Gastrocnemius medialis (tissue), 4 donors: Measurements from ENCODE around the gene PTMA. TPM values are rescaled to one million over a fixed set of nuclear protein-coding genes. Genes with fewer than 3 reads are reported as not detected.
"Not testable (repeated sequence)": the region's sequence is repeated elsewhere in the genome, so short reads cannot be mapped to it uniquely, and the experiment has no call there.

ENCODE experiments used
- ATAC-seq, 2 donors: fragments of 150-250 bp; one replicate each; pipeline ENCODE4 v1.9.1; 2016
- DNase-seq, 2 donors: peaks; one replicate each; pipeline ENCODE4 v3.0.0-alpha.2; 2019
- H3K27ac ChIP-seq, 4 donors: fragments of 200-600 bp; sonication (generic); 1 replicate in 1 of 4; 2 replicates in 3 of 4; pipeline ENCODE4 v1.5.1; 2016 to 2018; ENCODE audit warnings: mild to moderate bottlenecking in 2 of 4, moderate library complexity in 1 of 4
- H3K27me3 ChIP-seq, 3 donors: fragments of 200-600 bp; sonication (generic) in 2 of 3; 1 replicate in 1 of 3; 2 replicates in 2 of 3; pipeline versions ENCODE4 v1.5.1 to v1.6.0; 2016 to 2019; ENCODE audit warnings: mild to moderate bottlenecking in 1 of 3, moderate library complexity in 1 of 3
- H3K36me3 ChIP-seq, 2 donors: fragments of 200-600 bp; sonication (generic) in 1 of 2; one replicate each; pipeline ENCODE4 v1.5.1; 2017 to 2018
- H3K4me1 ChIP-seq, 2 donors: fragments of 200-600 bp; sonication (generic) in 1 of 2; one replicate each; pipeline ENCODE4 v1.5.1; 2016 to 2017; ENCODE audit warnings: mild to moderate bottlenecking in 2 of 2
- H3K4me3 ChIP-seq, 4 donors: fragments of 200-600 bp; sonication (generic) in 3 of 4; 1 replicate in 1 of 4; 2 replicates in 3 of 4; pipeline ENCODE4 v1.5.1; 2016 to 2019; ENCODE audit warnings: mild to moderate bottlenecking in 2 of 4
- H3K9me3 ChIP-seq, 3 donors: fragments of 200-600 bp; sonication (generic) in 2 of 3; 1 replicate in 1 of 3; 2 replicates in 2 of 3; pipeline ENCODE4 v1.5.1; 2016 to 2019
- POLR2A ChIP-seq, 2 donors: fragments of 450-650 bp; IDR thresholded peaks; one replicate each; pipeline ENCODE4 v1.6.1; 2017; ENCODE audit warnings: antibody characterized with exemption in 2 of 2, mild to moderate bottlenecking in 2 of 2, moderate library complexity in 2 of 2
- in situ Hi-C, 4 donors: fragments of 200-750 bp; cut with MboI; loops; one replicate each; pipeline versions ENCODE4 v1.15.0 to v1.8.0; 2017; ENCODE audit warnings: low sequenced_read_pairs in 4 of 4
- intact Hi-C: fragments of 100-400 bp; cut with DNase I; formaldehyde crosslinking; loops from one replicate; pipeline ENCODE4 v1.15.1; 2023; ENCODE audit warnings: low total_unique reads
- total RNA-seq, 4 donors: library from RNA; depleted of rRNA; stranded (reverse); fragments of >200 nt; gene quantifications; one replicate each; pipeline versions ENCODE4 v1.1.0 to v1.2.3, GENCODE V29; 2016
- TF ChIP-seq, protein P1 (sequence below), 5 experiments: fragments of 450-650 bp in 3 of 5; fragments of 200-600 bp in 2 of 5; sonication (generic) in 2 of 5; IDR thresholded peaks in 4 of 5; conservative IDR thresholded peaks in 1 of 5; 1 replicate in 4 of 5; 2 replicates in 1 of 5; pipeline ENCODE4 v1.5.1; 2016 to 2019; ENCODE audit warnings: antibody characterized with exemption in 5 of 5, mild to moderate bottlenecking in 3 of 5, moderate library complexity in 3 of 5

Gene PTMA
- total RNA-seq, 4 donors from 2014 or later, result 121 to 177 (median 174) TPM

DNA sequence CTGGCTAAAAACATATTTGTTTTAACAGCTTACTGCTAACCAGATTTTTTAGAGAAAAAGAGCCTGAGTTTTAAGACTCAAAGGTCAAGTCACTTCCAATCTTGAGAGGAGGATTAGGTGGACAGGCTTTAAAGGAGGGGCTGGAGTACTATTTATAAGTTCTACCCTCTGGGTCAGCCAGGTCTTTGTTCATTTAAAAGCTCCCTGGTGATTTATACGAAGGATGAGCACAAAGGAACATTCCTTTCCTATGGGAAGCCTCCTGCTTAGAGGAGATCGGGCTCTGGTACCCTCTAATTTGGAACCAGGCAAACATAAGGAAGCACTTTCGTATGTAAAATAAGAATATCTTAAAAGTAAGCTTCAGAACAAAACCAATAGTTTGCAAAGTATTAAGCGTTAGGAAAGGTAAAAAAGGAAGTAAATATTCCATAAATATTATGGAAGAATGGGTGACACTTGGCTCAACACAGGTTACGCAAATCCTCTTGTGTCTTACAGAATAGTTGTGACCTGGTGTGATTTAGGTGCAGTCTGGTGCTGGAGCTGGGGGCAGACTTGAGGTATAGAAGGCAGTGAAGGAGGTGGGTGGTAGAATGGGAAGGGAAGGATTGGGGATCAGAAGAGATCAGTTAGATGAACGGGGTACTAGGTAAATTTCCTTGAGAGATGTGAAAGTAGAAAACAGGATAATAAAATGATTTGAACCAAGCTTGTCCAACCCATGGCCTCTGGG is 37.1 kb downstream of the PTMA start:
- DNase-seq, result no peak
- in situ Hi-C loops, result no loop called here

DNA sequence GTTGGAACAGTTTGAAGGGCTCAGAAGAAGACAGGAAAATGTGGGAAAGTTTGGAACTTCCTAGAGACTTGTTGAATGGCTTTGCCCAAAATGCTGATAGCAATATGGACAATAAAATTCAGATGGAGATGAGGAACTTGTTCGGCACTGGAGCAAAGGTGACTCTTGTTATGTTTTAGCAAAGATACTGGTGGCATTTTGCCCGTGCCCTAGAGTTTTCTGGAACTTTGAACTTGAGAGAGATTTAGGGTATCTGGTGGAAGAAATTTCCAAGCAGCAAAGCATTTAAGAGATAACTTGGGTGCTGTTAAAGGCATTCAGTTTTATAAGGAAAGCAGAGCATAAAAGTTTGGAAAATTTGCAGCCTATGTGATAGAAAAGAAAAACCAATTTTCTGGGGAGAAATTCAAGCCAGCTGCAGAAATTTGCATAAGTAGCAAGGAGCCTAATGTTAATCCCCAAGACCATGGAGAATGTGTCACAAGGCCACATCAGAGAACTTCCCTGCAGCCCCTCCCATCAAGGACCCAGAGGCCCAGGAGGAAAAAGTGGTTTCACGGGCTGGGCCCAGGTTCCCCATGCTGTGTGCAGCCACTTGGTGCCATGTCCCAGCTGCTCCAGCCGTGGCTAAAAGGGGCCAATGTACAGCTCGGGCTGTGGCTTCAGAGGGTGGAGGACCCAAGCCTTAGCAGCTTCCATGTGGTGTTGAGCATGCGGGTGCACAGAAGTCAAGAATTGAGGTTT is 40.0 kb downstream of the PTMA start:
- ATAC-seq, in situ Hi-C loops, H3K27me3 ChIP-seq, H3K4me1 ChIP-seq, H3K4me3 ChIP-seq, H3K27ac ChIP-seq, H3K9me3 ChIP-seq, DNase-seq, H3K36me3 ChIP-seq, intact Hi-C loops: not testable (repeated sequence)

More for the DNA sequence above, 37.1 kb downstream of the PTMA start:
- intact Hi-C loops, result no loop called here
- H3K4me1 ChIP-seq, result no peaks in the 10 kb centered on the region
- H3K36me3 ChIP-seq, result no peaks in the 10 kb centered on the region
- no peak overlapping the region for H3K4me3 ChIP-seq
- no peak overlapping the region for H3K27ac ChIP-seq
- H3K27me3 ChIP-seq, result no peaks in the 10 kb centered on the region
- H3K9me3 ChIP-seq, result no peaks in the 10 kb centered on the region
- no peak for ATAC-seq
- TF ChIP-seq, protein P1, sequence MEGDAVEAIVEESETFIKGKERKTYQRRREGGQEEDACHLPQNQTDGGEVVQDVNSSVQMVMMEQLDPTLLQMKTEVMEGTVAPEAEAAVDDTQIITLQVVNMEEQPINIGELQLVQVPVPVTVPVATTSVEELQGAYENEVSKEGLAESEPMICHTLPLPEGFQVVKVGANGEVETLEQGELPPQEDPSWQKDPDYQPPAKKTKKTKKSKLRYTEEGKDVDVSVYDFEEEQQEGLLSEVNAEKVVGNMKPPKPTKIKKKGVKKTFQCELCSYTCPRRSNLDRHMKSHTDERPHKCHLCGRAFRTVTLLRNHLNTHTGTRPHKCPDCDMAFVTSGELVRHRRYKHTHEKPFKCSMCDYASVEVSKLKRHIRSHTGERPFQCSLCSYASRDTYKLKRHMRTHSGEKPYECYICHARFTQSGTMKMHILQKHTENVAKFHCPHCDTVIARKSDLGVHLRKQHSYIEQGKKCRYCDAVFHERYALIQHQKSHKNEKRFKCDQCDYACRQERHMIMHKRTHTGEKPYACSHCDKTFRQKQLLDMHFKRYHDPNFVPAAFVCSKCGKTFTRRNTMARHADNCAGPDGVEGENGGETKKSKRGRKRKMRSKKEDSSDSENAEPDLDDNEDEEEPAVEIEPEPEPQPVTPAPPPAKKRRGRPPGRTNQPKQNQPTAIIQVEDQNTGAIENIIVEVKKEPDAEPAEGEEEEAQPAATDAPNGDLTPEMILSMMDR (IDR thresholded peaks at IDR 0.05 in 4 of 5, conservative IDR thresholded peaks at IDR 0.05 in 1 of 5), result no peak
- no peak for TF ChIP-seq POLR2A (IDR thresholded peaks at IDR 0.05)

DNA sequence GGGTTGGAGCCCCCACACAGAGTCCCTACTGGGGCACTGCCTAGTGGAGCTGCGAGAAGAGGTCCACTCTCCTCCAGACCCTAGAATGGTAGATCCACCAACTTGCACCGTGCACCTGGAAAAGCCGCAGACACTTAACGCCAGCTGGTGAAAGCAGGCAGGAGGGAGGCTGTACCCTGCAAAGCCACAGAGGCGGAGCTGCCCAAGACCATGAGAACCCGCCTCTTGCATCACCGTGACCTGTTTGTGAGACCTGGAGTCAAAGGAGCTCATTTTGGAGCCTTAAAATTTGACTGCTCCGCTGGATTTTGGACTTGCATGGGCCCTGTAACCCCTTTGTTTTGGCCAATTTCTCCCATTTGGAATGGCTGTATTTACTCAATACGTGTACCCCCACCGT is 40.7 kb downstream of the PTMA start:
- H3K4me3 ChIP-seq, in situ Hi-C loops, H3K36me3 ChIP-seq, H3K27ac ChIP-seq, intact Hi-C loops, H3K9me3 ChIP-seq, H3K4me1 ChIP-seq, H3K27me3 ChIP-seq, ATAC-seq, DNase-seq: not testable (repeated sequence)

DNA sequence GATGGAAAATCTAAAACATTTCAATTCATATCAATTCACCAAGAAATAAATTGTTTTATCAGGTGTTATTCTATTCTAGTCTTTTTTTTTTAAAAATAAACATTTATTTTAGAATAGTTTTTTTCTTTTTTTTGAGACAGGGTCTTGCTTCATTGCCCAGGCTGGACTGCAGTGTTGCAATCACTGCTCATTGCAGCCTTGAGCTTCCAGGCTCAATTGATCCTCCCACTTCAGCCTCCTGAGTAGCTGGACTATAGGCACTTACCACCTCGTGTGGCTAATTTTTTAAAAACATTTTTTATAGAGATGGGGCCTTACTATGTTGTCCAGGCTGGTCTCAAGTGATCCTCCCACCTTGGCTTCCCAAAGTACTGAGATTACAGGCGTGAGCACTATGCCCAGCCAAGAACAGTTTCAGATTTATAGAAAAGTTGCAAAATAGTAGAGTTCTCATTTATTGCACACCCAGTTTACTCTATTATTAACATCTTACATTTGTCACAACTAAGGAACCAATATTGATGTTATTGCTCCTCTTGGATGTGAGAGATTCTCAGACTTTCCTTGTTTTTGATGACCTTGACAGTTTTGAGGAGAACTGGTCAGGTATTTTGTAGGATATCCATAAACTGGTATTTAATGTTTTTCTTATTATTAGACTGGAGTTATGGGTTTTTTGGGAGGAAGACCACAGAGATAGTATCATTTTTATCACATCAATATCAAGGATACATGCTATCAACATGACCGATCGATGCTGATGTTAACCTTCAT is 42.9 kb downstream of the PTMA start:
- no peaks in the 10 kb centered on the region for H3K27me3 ChIP-seq
- in situ Hi-C loops, result no loop called here

DNA sequence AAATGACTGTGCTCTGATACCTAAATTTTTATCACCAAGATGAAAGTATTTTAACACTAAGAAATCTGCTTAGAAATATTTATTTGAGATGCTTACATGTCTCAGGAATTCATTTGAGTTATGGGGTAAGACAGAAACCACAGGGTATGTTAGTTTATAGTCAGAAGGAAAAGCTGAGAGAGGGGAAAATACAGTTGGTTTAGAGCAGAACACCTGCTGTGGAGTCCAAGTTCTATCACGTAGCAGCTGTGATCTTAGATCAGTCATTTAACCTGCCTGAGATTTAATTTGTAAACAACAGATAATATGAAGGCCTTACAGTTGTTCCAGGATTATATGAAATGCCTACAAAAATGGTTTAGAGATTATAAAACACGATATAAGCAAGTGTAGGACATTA is 43.7 kb downstream of the PTMA start:
- in situ Hi-C loops, result no loop called here

More for the DNA sequence above, 42.9 kb downstream of the PTMA start:
- intact Hi-C loops, result no loop called here
- H3K36me3 ChIP-seq, result no peaks in the 10 kb centered on the region
- no peak for TF ChIP-seq POLR2A (IDR thresholded peaks at IDR 0.05)
- TF ChIP-seq, protein P1 (IDR thresholded peaks at IDR 0.05 in 4 of 5, conservative IDR thresholded peaks at IDR 0.05 in 1 of 5), result no peak
- no peaks in the 10 kb centered on the region for H3K9me3 ChIP-seq
- DNase-seq (no peak), ATAC-seq (no peak)
- H3K27ac ChIP-seq, result no peak overlapping the region
- H3K4me1 ChIP-seq, result no peaks in the 10 kb centered on the region
- H3K4me3 ChIP-seq, result no peak overlapping the region

More for the DNA sequence above, 43.7 kb downstream of the PTMA start:
- Histone ChIP-seq H3K4me1 (no peaks in the 10 kb centered on the region), H3K36me3 (no peaks in the 10 kb centered on the region), H3K4me3 (no peak overlapping the region), H3K27ac (no peak overlapping the region), H3K9me3 (no peaks in the 10 kb centered on the region), H3K27me3 (no peaks in the 10 kb centered on the region)
- TF ChIP-seq POLR2A (IDR thresholded peaks at IDR 0.05), result no peak
- TF ChIP-seq, protein P1 (IDR thresholded peaks at IDR 0.05 in 4 of 5, conservative IDR thresholded peaks at IDR 0.05 in 1 of 5), result no peak
- intact Hi-C loops, result no loop called here
- ATAC-seq (no peak), DNase-seq (no peak)
